Karpas-422 (cell line): Measurements from ENCODE around the gene MAPK12. TPM values are rescaled to one million over a fixed set of nuclear protein-coding genes. Genes with fewer than 3 reads are reported as not detected.

Experiments used
- DNase-seq: peaks from one replicate; pipeline ENCODE4 v3.0.0-alpha.2; 2015
- H2AFZ ChIP-seq: fragments of 200-600 bp; sonication (generic); 2 replicates; pipeline ENCODE4 v1.6.1; 2014; ENCODE audit warnings: antibody characterized with exemption, low read length, mixed read lengths
- H3K27ac ChIP-seq: fragments of 200-600 bp; sonication (generic); 2 replicates; pipeline ENCODE4 v1.5.1; 2014; ENCODE audit warnings: mild to moderate bottlenecking, low read length, moderate library complexity
- H3K27me3 ChIP-seq: fragments of 200-600 bp; sonication (generic); 2 replicates; pipeline ENCODE4 v1.6.1; 2014; ENCODE audit warnings: low read length, mixed read lengths
- H3K36me3 ChIP-seq: fragments of 200-600 bp; sonication (generic); 2 replicates; pipeline ENCODE4 v1.6.1; 2014; ENCODE audit warnings: low read length, mixed read lengths; ENCODE audit not compliant: insufficient read depth
- H3K4me1 ChIP-seq: fragments of 200-600 bp; sonication (generic); 2 replicates; pipeline ENCODE4 v1.6.1; 2014; ENCODE audit warnings: mild to moderate bottlenecking, low read length, mixed read lengths
- H3K4me2 ChIP-seq: fragments of 200-600 bp; sonication (generic); 2 replicates; pipeline ENCODE4 v1.6.1; 2014; ENCODE audit warnings: low read length, low read depth, mild to moderate bottlenecking; ENCODE audit not compliant: poor library complexity, severe bottlenecking
- H3K4me3 ChIP-seq: fragments of 200-600 bp; sonication (generic); 2 replicates; pipeline ENCODE4 v1.5.1; 2014; ENCODE audit warnings: mild to moderate bottlenecking, antibody characterized with exemption, low read length, mixed read lengths
- H3K79me2 ChIP-seq: fragments of 200-600 bp; sonication (generic); 2 replicates; pipeline ENCODE4 v1.6.1; 2014; ENCODE audit warnings: mild to moderate bottlenecking, low read length, mixed read lengths
- H3K9ac ChIP-seq: fragments of 200-600 bp; sonication (generic); 2 replicates; pipeline ENCODE4 v1.6.0; 2014; ENCODE audit warnings: low read length
- H3K9me2 ChIP-seq: fragments of 200-600 bp; sonication (generic), shearing (Covaris generic); replicated peaks from 2 replicates; pipeline ENCODE4 v1.6.0; 2014; ENCODE audit warnings: mild to moderate bottlenecking, low read length, moderate library complexity; ENCODE audit not compliant: insufficient read depth
- H3K9me3 ChIP-seq: fragments of 300-700, 200-600 bp; sonication (generic); 2 replicates; pipeline ENCODE4 v1.6.1; 2014; ENCODE audit warnings: low read length, mixed read lengths
- H4K20me1 ChIP-seq: fragments of 200-600 bp; sonication (generic); 2 replicates; pipeline ENCODE4 v1.6.1; 2014; ENCODE audit warnings: mild to moderate bottlenecking, antibody characterized with exemption, low read length, low read depth; ENCODE audit not compliant: insufficient read depth
- total RNA-seq: library from RNA; depleted of rRNA; stranded (reverse); fragments of >200 nt; shearing (Covaris generic); gene quantifications from 2 replicates; pipeline ENCODE4 v1.2.3, GENCODE V29; 2014; ENCODE audit warnings: low replicate concordance; rRNA removed

Gene MAPK12
- total RNA-seq: 45.4 and 110 TPM in 2 replicates

- DNase-seq: peak; percentile 90
- no peak within 1 kb of the TSS for H2AFZ ChIP-seq
- H3K4me2 ChIP-seq: peak within 1 kb of the TSS; percentile 99
- peaks cover 25% of the 10 kb centered on the region for H3K79me2 ChIP-seq
- no peaks in the 10 kb centered on the region for H3K27me3 ChIP-seq
- peak within 1 kb of the TSS; percentile 97 for H3K4me3 ChIP-seq
- H3K9me3 ChIP-seq: no peaks in the 10 kb centered on the region
- no peaks in the 10 kb centered on the region; the same call in 1 of the 2 replicates for H3K36me3 ChIP-seq
- H3K4me1 ChIP-seq: peaks cover 24% of the 10 kb centered on the region
- no peaks in the 10 kb centered on the region for H3K9me2 ChIP-seq
- H3K27ac ChIP-seq: peak within 1 kb of the TSS; percentile 79
- peak within 1 kb of the TSS; percentile 98 for H3K9ac ChIP-seq
- no peaks in the 10 kb centered on the region for H4K20me1 ChIP-seq
These were observed at the start of gene MAPK12 for GRCh38 chr22:50261615-50262459. Gene MAPK12, minus strand, starts transcription at chr22:50261683. Its CDS starts 174 bp downstream, at chr22:50261509.

GRCh38 chr22:50310949-50311444, 49.5 kb upstream of the MAPK12 start:
- no peaks in the 10 kb centered on the region for H3K79me2 ChIP-seq
- no peaks in the 10 kb centered on the region for H3K9me2 ChIP-seq
- no peak overlapping the region for H3K27ac ChIP-seq
- H3K36me3 ChIP-seq: no peaks in the 10 kb centered on the region
- H4K20me1 ChIP-seq: 0 out of 2 replicates have a peak, but pooled peaks cover 8% of the 10 kb centered on the region
- no peak overlapping the region for H3K9ac ChIP-seq
- no peaks in the 10 kb centered on the region for H3K9me3 ChIP-seq
- no peak overlapping the region for H2AFZ ChIP-seq
- H3K4me3 ChIP-seq: no peak overlapping the region
- no peak for DNase-seq
- H3K27me3 ChIP-seq: no peaks in the 10 kb centered on the region
- H3K4me1 ChIP-seq: peaks cover 51% of the 10 kb centered on the region
- no peak overlapping the region for H3K4me2 ChIP-seq

DNA sequence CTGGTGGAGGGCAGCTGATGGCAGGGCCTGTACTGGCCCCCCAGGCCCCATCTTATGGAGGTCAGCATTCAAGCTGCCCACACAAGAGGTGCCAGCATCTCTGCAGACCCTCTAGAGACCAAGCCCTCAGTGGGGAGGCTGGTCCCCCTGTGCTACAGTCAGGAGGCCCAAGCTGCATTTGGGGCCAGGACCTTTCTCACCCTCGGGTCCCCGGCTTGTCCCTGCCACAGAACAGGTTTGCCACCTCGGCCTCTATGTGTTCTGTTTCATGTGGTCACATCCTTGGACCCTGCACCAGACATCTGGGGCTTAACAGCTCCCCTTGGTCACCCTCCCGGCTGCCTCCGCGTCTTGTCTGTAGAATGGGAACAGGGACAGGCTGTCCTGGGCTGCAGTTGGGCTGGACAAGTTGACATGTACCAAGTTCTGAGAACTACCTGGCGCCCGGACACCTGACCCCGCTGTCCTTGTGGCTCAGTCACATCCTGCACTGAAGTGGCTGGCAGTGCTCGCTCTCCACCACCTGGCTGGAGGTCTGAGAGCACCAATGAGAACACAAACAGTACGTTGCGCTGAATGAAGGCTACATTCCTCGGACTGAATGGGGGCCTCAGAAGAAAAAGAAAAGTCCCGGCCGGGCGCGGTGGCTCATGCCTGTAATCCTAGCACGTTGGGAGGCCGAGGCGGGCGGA, 48.7 kb upstream of the MAPK12 start:
- Histone ChIP-seq H2AFZ (no peak overlapping the region), H3K79me2 (no peaks in the 10 kb centered on the region), H3K4me3 (no peak overlapping the region), H3K9me2 (no peaks in the 10 kb centered on the region), H3K9me3 (no peaks in the 10 kb centered on the region), H3K27me3 (no peaks in the 10 kb centered on the region), H3K4me2 (no peak overlapping the region), H3K36me3 (no peaks in the 10 kb centered on the region), H3K4me1 (peaks cover 55% of the 10 kb centered on the region), H4K20me1 (peaks cover 12% of the 10 kb centered on the region; the same call in 1 of the 2 replicates), H3K9ac (no peak overlapping the region), H3K27ac (no peak overlapping the region)
- DNase-seq: no peak

DNA sequence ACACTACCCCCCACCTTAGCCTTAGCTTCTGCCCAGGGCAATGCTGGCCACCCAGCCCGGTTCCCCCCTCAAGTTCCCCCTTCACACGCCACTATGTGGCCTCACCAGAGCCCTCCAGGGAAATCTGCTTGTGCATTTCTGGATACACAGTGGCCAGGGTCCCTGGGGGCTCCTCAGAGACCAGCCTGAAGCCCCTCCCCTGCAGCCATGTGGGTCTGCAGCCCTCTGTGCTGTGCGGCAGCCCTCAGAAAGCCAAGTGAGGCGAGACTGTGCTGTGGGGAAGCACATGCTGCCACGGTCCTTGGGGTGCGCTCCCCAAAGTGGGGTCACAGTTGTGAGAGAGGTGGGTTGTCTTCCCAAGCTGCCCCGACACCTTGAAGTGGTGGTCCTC, 48.1 kb upstream of the MAPK12 start:
- DNase-seq: no peak
- no peaks in the 10 kb centered on the region for H3K9me2 ChIP-seq
- H2AFZ ChIP-seq: no peak overlapping the region
- H3K27me3 ChIP-seq: no peaks in the 10 kb centered on the region
- no peak overlapping the region for H3K9ac ChIP-seq
- H4K20me1 ChIP-seq: peaks cover 15% of the 10 kb centered on the region; the same call in 1 of the 2 replicates
- H3K27ac ChIP-seq: no peak overlapping the region
- no peak overlapping the region for H3K4me2 ChIP-seq
- H3K36me3 ChIP-seq: no peaks in the 10 kb centered on the region
- no peaks in the 10 kb centered on the region for H3K79me2 ChIP-seq
- H3K9me3 ChIP-seq: no peaks in the 10 kb centered on the region
- peaks cover 55% of the 10 kb centered on the region for H3K4me1 ChIP-seq
- no peak overlapping the region for H3K4me3 ChIP-seq

GRCh38 chr22:50308986-50309600, 47.6 kb upstream of the MAPK12 start:
- H3K4me2 ChIP-seq: no peak overlapping the region
- H3K36me3 ChIP-seq: no peaks in the 10 kb centered on the region
- no peaks in the 10 kb centered on the region for H3K9me2 ChIP-seq
- H3K27me3 ChIP-seq: no peaks in the 10 kb centered on the region
- no peak for DNase-seq
- no peaks in the 10 kb centered on the region for H3K9me3 ChIP-seq
- H3K27ac ChIP-seq: no peak overlapping the region
- no peak overlapping the region for H2AFZ ChIP-seq
- peaks cover 15% of the 10 kb centered on the region; the same call in 1 of the 2 replicates for H4K20me1 ChIP-seq
- H3K79me2 ChIP-seq: no peaks in the 10 kb centered on the region
- peaks cover 56% of the 10 kb centered on the region for H3K4me1 ChIP-seq
- H3K4me3 ChIP-seq: no peak overlapping the region
- H3K9ac ChIP-seq: peak overlapping the region; percentile 31; the same call in 1 of the 2 replicates

GRCh38 chr22:50308597-50308935, 47.1 kb upstream of the MAPK12 start:
- DNase-seq: no peak
- H3K79me2 ChIP-seq: no peaks in the 10 kb centered on the region
- H3K9me3 ChIP-seq: no peaks in the 10 kb centered on the region
- H2AFZ ChIP-seq: no peak overlapping the region
- peaks cover 56% of the 10 kb centered on the region for H3K4me1 ChIP-seq
- peak overlapping the region; percentile 31; the same call in 1 of the 2 replicates for H3K9ac ChIP-seq
- no peaks in the 10 kb centered on the region for H3K36me3 ChIP-seq
- no peaks in the 10 kb centered on the region for H3K9me2 ChIP-seq
- H3K27me3 ChIP-seq: no peaks in the 10 kb centered on the region
- H3K4me3 ChIP-seq: no peak overlapping the region
- peaks cover 17% of the 10 kb centered on the region; the same call in 1 of the 2 replicates for H4K20me1 ChIP-seq
- H3K4me2 ChIP-seq: no peak overlapping the region
- H3K27ac ChIP-seq: no peak overlapping the region

DNA sequence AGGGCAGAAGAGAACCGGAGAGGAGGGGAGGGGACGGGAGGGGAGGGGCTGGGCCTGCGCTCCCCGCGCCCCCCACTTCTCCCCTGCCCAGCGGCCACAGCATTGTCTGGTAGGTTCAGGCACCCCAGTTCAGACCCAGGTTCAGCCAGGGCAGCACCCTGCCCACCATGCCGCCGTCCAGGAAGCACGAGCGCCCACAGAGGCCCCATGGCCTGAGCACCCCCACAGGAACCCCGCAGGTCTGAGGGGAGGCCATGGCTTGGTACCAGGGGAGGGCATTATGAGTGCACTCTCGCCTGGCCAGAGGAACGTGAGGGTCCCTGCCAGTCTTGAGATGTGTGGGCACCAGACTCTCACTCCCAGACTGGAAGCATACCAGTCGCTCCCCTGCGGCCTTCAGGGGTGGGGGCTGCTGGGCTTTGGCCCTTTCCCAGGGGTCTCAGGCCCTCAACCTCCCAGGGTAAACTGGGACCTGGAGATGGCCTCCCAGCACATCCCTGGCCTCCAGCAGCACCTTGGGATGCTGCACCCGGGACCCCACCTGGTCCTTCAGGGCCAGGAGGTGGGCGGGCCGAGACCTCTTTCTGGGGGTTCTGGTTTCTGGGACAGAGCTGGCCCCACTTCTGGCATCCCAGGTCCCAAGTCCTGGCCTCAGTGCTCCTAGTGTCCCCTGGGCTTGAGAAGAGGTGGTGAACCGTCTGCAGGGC, 46.6 kb upstream of the MAPK12 start:
- H4K20me1 ChIP-seq: peaks cover 19% of the 10 kb centered on the region; the same call in 1 of the 2 replicates
- 0 out of 2 replicates have a peak overlapping the region, but pooled peaks have one; percentile 31 for H3K9ac ChIP-seq
- H3K4me2 ChIP-seq: no peak overlapping the region
- H3K9me2 ChIP-seq: no peaks in the 10 kb centered on the region
- no peaks in the 10 kb centered on the region for H3K79me2 ChIP-seq
- no peak overlapping the region for H2AFZ ChIP-seq
- no peaks in the 10 kb centered on the region for H3K36me3 ChIP-seq
- peaks cover 61% of the 10 kb centered on the region for H3K4me1 ChIP-seq
- no peak overlapping the region for H3K27ac ChIP-seq
- DNase-seq: no peak
- no peaks in the 10 kb centered on the region for H3K27me3 ChIP-seq
- H3K9me3 ChIP-seq: no peaks in the 10 kb centered on the region
- no peak overlapping the region for H3K4me3 ChIP-seq
